Kidney tubule cell (primary cell): ENCODE data around the gene OGFOD2.

Experiments
- DNase-seq: peaks from one replicate; pipeline ENCODE4 v3.0.0-alpha.2; 2018; ENCODE audit warnings: low spot score

Gene OGFOD2

DNA sequence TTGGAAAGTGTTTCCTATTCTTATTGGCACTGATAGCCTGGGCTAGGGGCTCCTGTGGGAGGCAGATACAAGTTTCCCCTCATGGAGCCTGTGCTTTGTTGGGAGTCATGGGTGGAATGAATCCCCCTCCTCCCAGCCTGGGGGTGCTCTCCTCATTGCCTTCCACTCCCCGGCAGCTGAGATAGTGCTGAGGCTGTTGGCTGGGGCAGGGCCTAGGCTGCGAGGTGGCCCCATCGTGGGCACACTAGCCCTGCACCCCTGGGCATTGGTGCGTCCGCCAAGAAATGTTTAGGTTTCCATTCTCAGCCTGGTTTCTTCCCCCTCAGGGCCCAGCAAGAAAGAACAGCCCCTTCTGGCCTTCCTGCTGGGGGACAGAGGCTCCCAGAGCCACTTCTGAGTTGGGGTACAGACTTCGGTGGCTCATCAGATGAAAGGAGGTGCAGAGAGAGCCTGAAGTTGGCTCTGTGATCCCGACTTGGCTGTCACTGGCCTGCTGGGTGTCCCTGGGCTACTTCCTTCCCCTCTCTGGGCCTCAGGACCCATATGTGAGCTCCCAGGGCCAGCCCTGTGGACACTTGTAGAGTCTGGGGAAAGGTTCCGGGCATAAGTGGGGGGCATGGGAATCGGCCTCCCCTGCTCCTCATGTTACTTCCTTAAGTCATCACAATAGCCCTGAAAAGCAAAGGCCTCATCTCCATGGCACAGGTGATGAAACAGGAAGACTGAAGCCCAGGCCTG, 2.8 kb downstream of the OGFOD2 start:
- no peak for DNase-seq

DNA sequence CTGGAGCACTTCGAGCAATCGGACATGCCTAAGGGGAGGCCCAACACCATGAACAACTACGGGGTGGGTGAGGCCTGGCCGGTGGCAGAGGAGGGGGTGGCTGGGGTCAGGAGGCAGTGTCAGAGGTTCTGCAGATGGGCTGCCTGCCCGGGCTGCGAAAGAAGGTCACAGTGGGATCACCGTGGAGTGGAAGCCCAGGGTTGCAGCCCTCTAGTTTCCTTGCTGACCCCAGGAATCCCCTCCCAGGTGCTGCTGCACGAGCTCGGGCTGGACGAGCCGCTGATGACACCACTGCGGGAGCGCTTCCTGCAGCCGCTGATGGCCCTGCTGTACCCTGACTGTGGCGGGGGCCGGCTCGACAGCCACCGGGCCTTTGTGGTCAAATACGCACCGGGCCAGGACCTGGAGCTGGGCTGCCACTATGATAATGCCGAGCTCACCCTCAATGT, 3.5 kb downstream of the OGFOD2 start:
- no peak for DNase-seq

DNA sequence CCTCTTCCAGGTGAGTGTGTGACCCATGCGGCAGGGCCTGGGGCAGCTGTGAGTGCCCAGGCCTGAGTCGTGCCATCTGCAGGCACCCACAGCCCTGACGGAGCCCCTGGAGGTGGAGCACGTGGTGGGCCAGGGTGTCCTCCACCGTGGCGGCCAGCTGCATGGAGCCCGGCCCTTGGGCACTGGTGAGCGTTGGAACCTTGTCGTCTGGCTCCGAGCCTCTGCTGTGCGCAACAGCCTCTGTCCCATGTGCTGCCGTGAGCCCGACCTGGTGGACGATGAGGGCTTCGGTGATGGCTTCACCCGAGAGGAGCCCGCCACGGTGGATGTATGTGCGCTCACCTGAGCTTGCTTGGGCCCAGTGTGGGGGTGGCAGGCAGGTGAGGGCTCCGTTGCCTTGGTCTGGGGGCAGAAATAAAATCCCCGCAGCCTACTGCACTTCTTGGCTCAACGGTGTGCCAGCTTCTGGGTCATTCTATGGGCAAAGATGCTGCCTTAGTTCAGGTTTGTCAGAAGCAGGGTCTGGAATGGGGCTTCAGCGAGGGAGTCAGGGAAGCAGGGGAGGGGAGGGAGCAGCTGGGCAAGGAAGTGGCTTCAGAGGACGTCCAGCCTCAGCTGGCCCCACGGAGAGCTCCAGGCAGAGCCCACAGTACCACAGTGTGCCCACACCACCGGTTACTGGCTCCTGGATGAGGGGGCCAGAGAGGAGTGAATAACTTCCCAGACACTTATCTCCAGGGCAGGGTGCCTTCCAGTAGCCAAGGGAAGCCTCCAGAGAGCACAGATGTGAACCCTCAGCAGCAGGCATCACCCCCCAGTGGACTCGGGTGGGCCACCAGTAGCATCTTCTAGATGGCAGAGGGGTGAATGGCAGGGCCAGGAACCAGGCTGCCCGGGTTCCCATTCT, 4.2 kb downstream of the OGFOD2 start:
- DNase-seq, result no peak

DNA sequence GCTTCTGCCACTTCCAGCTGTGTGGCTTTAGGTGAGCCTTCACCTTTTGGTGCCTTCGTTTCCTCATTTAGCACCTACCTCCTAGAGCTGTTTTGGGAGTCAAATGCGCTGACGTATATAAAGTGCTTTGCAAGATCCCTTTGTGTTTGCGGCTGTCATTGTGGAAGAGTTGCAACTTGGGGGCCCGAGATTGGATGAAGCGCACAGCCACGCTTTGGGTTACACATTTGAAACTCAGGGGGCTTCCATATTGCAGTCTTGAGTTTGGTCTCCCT, 4.8 kb downstream of the OGFOD2 start:
- no peak for DNase-seq

DNA sequence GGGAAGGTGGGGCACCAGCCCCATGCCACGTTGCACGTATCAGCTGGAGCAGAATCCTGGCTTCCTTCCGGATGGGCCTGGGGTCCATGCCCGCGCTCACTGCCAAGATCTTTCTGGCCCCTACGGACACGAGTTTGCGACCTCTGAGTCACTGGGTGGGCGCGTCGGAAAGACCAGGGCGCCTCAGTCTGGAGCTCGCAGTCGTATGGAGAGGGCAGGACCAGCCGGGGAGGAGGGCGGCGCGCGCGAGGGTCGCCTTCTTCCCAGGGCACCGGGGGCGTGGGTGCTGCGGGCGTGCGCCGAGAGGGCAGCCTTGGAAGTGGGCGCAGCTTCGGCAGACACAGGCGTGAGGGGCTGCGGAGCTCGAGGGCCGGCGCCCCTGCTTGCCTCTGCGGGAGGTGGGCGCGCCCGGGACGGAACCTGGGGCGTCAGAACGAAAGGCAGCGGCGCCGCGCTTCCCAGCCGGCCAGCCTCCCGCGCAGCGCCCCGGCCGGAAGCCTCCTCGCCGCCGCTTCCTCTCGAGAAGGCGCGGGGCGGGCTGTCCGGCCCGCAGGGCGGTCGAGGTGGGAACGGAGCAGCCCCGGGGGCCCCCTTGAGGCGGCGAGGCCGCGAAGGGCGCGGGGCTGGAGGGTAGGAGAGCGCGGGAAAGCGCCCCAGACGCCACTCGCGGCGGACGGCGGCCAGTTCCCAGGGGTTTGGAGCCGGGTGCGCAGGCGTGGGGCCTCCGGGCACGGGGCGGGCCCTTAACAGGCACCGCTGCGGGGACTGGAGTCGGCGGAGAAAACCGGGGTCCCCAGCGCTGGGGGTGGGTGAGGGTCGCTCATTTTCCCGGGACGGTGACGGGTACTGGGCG, 5.4 kb downstream of the OGFOD2 start, which contains the start of gene ARL6IP4:
Gene ARL6IP4 (plus strand): TSS at position 499 of the 853 bp plus-strand sequence. CDS start 459 bp downstream, outside the sequence.
- peak; percentile 69 for DNase-seq

DNA sequence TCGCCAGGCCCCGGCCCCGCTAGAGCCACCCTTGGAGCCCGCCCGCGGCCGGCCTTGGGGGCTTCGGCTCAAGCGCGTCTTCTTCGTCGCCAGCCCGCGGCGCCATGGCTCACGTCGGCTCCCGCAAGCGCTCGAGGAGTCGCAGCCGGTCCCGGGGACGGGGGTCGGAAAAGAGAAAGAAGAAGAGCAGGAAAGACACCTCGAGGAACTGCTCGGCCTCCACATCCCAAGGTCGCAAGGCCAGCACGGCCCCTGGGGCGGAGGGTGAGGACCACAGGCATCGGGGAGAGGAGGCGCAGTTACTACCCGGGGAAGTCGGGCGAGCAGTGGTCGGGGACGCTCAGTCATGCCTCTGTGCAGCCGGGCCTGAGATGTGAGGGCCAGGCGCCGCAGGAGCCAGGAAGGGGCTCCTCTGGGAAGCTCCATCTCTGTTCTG, 6.0 kb downstream of the OGFOD2 start:
- peak; percentile 34 for DNase-seq

DNA sequence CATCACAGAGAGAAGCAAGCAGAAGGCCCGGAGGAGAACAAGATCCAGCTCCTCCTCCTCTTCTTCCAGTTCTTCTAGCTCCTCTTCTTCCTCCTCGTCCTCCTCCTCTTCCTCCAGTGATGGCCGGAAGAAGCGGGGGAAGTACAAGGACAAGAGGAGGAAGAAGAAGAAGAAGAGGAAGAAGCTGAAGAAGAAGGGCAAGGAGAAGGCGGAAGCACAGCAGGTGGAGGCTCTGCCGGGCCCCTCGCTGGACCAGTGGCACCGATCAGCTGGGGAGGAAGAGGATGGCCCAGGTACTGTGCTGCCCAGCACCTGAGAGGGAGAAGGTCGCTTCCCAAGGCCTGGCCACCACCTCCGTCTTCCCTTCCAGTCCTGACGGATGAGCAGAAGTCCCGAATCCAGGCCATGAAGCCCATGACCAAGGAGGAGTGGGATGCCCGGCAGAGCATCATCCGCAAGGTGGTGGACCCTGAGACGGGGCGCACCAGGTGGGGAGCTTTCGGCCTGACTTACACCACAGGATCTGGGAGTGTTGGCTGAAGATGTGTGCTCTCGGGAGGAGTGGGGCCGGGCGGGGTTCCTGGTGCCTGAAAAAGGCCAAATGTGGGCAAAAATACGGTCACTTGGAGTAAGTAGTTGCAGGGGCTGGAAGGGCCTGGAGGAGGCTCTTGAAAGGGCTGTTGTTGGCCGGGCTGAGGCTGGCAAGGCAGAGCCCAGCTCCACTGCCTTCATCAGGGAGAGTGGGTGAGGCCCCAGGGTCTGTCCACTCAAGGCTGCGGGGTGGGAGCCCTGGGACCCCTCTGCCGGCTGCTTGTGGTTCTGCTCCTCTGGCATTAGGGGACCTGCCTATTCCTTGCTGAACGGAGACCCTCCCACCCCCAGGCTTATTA, 6.8 kb downstream of the OGFOD2 start:
- DNase-seq, result no peak

DNA sequence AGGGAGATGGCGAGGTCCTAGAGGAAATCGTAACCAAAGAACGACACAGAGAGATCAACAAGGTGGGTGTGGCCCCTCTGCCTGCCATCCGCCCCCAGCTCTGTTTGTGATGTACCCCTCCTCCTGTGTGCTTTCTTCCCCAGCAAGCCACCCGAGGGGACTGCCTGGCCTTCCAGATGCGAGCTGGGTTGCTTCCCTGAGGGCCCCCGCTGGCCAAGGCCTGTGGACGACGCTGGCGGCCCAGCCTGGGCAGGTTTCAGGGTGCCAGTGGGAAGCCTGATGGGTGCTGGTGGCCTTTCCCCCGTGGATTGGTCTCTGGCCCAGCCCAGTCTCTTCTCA, 7.4 kb downstream of the OGFOD2 start:
- no peak for DNase-seq

DNA sequence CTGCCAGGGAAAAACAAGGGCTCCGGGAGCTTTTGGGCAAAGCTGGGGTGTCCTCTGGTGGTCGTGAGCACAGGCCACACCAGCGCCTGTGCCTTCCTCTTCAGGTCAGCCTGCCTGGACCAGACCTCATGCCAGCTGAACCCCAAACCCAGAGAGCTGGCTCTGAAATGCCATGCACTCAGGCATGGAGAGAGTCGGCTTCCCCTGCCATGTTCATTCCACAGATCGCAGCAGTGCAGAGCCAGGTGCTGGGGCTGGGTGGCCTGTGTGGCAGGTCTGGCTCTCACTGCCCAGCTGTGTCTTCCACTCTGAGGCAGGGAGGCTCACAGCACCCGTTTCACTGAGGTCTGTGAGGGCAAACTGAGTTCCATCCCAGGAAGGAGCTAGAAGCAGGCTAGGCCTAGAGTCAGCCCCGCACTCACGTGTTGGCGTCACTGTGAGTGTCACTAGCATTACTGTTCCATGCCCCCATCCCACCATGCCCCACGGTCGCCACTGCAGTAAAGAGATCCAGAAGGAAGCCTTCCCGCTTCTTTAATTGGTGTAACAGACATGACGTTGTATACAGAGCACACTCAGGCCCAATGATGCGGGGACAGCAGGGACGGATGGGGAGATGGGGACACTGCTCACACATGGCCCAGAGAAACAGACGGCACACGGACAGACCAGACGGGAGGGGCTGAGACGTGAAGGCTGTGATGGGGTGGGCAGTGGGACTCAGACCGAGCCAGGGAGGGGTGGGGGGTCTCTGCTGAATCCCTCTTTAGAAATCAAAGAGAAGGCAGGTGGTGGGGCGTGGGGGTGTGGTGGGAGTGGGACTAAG, 8.1 kb downstream of the OGFOD2 start:
- no peak for DNase-seq

DNA sequence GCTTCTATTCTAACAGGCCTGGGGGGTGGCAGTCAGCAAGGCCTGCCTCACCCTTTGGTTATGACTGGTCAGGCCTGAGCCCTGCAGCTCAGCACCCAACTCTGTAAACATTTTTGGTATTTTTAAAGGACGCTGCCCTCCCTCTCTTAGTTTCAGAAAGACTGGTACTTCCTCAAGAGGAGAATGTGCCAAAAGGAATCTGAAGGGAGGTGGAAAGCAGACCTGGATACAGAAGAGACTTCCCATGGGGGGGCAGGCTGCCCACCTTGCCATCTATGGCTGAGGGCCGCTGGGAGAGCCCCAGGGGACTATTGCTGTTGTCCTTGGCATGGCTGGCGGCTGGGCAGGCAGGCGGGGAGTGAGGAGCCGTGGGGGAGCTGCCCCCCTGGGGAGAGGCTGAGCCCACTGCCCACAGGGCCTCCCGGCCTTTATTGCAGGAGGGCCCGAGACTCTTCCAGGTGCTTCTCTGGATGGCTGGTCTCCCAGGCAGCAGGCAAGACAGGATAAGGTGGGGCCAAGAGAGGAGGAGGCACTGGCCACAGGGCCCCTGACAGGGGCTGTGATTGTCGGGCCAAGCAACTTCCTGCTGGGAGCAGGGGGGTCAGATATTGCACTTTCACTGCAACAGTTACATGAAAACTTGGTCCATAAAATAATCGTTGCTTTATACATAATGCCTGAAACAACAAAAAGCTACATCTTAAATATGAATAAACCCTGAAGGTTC, 8.9 kb downstream of the OGFOD2 start:
- DNase-seq, result peak; percentile 40

DNA sequence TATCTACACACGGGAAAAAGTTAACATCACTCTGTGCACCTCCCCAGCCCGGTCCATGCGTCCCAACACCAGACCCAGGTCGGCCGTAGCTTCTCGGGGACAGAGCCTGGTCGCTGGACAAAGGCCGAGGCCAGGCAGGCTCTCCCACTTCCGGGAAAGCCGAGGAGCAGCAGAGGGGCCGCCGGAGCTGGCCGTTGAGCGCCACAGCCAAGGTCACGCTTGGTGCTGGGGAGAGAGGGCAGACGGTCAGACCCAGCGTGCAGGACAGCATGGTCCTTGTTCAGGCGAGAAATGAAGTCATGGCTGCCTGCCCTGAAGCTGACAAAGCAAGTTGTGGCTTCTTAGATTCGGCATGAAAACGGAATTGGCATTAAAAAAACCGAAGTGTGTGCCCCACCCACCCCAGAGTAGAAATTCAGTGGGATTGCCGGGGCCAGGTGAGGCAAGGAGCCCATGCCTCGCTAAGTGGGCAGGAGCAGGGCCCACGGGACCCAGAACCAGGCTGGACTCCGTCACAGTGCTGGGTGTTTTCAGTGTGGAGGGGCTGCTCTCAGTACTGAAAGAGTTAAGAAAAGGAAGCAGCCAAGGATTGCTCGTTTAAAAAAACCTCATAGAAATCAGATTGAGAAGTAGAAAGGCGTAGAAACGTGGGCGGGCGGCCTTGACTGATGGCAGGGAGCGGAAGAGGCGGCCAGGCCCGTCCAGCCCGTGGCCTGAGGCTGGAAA, 9.7 kb downstream of the OGFOD2 start:
- peak; percentile 25 for DNase-seq

DNA sequence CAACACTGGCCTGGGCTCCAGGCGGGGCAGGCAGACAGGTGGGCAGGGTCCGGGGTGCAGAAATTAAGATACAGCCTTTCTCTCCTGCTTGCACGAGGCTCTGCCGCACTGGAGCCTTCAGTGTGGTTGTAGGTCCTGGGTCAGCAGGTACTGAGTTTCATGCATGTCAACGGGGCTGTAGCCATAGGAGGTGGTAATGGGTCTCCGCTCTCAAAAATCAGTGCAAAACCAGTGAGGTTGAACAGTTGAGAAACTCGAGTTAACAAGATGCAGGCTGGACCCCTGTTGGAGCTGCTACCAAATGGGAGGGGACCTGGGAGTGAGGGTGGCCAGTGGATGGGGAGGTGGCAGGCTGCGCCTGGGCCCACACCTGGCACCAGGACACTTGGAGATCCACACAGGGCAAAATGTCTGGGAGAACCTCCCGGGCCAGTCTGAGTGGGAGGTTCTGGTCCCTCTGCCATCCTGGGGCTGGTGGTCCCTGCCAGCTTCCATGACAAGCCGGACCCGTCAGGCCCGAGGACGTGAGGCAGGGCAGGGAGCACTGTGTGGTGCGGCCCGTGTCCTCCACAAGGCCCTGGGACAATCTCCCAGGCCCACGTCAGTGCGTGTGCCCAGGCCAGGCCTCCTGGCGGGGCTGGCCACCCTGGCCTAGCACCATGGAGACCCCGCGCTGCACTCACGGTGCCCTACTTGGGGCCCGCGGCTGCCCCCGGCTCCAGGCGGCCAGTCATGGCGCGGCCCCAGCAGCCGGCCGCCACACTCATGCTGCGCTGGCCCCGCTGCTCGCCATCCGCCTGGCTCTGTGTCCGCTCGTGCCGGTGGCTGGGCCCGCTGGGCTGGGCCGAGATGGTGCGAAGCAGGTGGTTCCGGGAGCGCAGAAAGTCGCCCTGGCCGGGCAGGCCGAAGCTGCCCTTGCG, 10.6 kb downstream of the OGFOD2 start:
- no peak for DNase-seq

DNA sequence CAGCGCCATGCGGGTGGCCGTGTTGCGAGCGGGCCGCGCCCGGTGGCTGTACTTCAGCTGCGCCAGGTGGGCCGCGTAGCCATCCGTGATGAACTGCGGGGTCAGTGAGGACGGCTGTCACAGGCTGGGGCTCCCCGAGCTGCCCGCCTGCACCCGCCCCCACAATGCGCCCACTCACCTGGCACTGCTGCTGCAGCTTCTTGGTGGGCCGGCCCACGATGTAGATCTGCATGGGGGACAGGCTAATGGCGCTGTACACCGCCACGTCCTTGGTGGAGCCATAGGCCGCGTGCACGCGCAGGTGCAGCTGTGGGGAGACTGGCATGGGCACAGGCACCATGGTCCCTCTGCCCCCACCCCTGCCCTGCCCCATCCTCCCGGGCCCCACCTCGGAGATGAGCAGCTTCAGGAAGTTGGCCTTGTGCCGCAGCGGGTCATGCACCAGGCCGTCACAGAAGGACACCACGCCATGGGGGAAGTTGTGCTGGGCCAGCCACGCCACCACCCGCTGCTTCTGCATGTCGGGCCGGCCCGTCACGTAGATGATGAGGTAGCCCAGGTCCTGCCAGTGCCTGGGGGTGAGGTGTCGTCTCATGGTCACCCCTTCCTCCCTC, 11.3 kb downstream of the OGFOD2 start:
- DNase-seq, result no peak

DNA sequence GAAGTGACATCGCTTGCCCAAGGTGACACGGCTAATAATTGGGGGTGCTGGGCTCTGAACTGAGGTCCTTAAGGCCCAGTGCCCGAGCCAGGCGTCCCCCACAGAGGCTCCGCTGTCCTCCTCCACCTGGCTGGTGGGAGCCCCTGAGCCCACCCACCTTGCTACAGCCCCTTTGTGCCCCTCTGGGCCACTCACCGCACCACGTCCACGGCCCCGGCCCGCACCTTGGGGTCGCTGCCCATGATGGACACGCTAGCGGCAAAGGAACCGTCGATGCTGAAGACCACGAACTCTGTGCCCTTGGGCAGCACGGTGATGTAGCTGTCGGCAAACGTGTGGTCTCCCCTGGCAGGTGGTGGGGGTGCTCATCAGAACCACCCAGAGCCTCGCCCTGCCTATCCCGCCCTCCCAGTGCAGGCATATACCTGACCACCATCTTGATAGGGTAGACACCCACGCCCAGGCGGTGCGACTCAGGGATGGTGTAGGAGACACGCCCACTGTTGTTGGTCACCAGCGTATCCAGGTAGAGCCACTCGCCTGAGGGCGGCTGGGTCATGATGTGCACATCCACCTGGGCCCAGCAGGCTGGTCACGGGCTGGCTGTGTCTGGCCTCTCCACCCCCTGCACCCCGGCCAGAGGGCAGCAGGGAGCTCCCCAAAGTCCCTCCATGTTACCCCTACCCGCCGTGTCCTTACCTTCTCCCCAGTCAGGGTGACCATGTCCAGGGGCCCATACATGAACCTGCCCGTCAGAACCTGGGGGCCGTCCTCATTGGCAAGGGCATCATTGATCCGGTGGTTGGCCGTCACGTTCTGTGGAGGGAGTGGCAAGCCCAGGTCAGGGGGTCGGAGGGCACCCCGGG, 12.3 kb downstream of the OGFOD2 start:
- no peak for DNase-seq

DNA sequence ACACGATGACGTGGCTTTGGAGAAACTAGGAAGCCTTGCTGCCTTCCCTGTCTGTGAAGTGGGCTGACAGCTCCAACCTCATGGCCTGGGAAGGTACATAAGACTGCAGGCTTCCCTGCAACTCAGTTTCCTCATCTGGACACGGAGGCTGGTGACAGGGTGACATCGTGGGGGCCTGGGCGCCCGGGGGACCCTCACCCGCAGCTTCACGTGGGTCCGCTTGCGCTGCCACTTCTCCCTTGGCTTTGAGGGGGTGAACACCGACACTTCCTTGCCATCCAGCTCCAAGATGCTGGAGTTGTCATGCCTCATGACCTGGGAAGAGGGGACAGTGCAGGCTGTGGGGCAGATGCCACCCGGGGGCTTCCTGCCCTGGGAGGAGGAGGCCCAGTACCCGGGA, 13.0 kb downstream of the OGFOD2 start:
- DNase-seq, result no peak

DNA sequence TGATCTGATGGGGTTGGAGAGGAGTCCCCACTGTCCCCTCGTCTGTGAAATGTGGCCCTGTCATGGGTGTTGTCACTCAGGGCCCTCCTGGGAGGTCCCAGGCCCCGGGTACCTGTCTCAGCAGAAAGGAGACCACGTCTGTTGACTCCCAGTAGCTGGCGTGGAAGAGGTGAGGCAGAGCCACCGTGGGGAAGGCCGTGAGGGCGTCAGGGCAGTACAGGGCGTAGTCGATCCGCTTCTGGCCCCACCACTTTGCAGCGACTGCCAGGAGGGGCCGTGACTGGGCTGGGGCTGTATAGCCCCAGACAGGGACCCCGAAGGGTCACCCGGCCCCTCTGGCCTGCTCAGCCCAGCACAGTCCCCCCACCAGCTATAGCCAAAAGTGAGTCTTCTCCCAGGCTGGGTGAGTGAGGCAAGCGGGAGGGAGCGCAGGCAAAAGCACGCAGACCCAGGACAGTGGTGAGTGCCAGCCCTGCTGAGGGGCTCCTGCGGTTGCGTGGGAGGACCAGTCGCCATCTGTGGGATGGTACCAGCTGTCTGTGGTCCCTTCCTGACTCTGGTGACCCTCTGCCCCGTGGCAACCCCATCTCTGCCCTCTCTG, 13.7 kb downstream of the OGFOD2 start:
- no peak for DNase-seq
